Left ventricle myocardium superior (tissue), 1 donor: ENCODE data around the gene PTPRZ1. TPM values are rescaled to one million over a fixed set of nuclear protein-coding genes. Genes with fewer than 3 reads are reported as not detected.

ENCODE experiments used
- ATAC-seq: fragments of 200-7000 bp; cut with Tn5 transposase; one replicate; pipeline ENCODE4 v1.9.1; 2020; ENCODE audit warnings: mild to moderate bottlenecking, moderate library complexity
- DNase-seq: peaks from one replicate; pipeline ENCODE4 v3.0.0-alpha.2; 2020
- intact Hi-C: fragments of 100-400 bp; cut with micrococcal nuclease; formaldehyde crosslinking; loops from one replicate; pipeline ENCODE4 v1.11.0; 2022
- total RNA-seq: library from RNA; stranded (reverse); fragmentation: NEBNext Ultra II Directional; extraction: Animal tissue kit (Norgen Biotek cat#: 25700); gene quantifications from one replicate; pipeline ENCODE4 v1.2.1, GENCODE V29; 2021
- donor health status: DM: no; HTN: yes; CAD: no; lungs with severe emphysema.

Gene PTPRZ1
- total RNA-seq, 1 donor from 2014 or later = 0.72 TPM

GRCh38 chr7:121885166-121885920 is 12.4 kb downstream of the PTPRZ1 start:
- DNase-seq (no peak), ATAC-seq (no peak)

GRCh38 chr7:121887634-121888033 is 14.7 kb downstream of the PTPRZ1 start:
- DNase-seq = no peak
- ATAC-seq = no peak
- intact Hi-C loops = no loop called here

More at GRCh38 chr7:121885166-121885920, 12.4 kb downstream of the PTPRZ1 start:
- intact Hi-C loops = no loop called here

GRCh38 chr7:121890833-121891232 is 17.9 kb downstream of the PTPRZ1 start:
- ATAC-seq = no peak
- no peak for DNase-seq
- intact Hi-C loops = no loop called here

DNA sequence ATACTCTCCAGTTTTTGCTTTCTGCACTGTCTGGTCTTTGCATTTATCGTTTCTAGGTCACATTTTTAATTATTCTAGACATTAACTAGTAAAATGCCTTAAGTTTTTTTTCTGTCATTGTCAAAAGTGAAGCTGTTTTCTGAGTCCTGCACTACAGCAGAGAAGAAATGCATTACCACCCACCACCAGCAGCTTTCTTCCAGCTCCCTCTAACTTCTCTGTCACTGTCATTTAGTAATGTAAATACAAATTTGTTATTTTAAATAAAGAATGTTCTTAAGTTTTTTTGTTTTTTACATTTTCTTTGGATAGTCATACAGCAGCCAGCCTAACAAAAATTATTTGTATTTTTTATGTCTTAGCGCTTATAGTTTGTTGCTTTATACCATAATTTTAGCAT is 18.8 kb downstream of the PTPRZ1 start:
- DNase-seq (no peak), ATAC-seq (no peak)

GRCh38 chr7:121901026-121901425 is 28.1 kb downstream of the PTPRZ1 start:
- ATAC-seq (no peak), DNase-seq (no peak)
- intact Hi-C loops = no loop called here

More for the DNA sequence above, 18.8 kb downstream of the PTPRZ1 start:
- intact Hi-C loops = no loop called here

- intact Hi-C loops = no loop called here
- no peak for ATAC-seq
- no peak for DNase-seq
Observed at GRCh38 chr7:121904120-121904519, 31.2 kb downstream of the PTPRZ1 start.

GRCh38 chr7:121908042-121908441 is 35.1 kb downstream of the PTPRZ1 start:
- DNase-seq = no peak

DNA sequence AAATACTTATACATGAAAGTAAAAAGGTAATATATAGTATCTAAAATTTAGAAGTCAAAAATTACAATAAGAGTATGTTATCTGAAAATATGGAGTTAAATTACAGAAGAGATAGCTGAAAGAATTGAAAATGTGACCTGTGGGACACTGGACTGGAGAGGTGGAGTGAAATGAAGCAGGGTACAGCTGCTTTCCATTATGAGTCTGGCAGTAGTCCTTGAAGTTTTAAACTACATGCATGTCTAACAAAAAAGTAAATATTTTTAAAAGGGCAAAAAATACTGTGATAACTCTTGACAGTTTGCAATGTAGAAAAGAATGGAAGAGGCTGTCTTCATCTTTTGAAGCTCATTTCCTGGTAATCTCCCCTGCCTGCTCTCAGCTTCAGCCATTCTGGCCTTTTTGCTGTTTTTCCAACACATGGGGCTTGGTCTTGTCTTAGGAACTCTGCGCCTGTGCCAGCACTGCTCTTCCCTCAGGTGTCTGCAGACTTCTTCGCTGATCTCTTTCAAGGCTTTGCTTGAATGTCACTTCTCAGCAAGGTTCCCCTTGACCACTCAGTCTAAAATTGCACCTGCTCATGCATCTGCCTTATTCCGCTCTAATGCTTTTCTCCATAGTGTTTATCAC is 36.9 kb downstream of the PTPRZ1 start:
- ATAC-seq = no peak
- intact Hi-C loops = no loop called here
- no peak for DNase-seq

More at GRCh38 chr7:121908042-121908441, 35.1 kb downstream of the PTPRZ1 start:
- intact Hi-C loops = no loop called here
- ATAC-seq = no peak

DNA sequence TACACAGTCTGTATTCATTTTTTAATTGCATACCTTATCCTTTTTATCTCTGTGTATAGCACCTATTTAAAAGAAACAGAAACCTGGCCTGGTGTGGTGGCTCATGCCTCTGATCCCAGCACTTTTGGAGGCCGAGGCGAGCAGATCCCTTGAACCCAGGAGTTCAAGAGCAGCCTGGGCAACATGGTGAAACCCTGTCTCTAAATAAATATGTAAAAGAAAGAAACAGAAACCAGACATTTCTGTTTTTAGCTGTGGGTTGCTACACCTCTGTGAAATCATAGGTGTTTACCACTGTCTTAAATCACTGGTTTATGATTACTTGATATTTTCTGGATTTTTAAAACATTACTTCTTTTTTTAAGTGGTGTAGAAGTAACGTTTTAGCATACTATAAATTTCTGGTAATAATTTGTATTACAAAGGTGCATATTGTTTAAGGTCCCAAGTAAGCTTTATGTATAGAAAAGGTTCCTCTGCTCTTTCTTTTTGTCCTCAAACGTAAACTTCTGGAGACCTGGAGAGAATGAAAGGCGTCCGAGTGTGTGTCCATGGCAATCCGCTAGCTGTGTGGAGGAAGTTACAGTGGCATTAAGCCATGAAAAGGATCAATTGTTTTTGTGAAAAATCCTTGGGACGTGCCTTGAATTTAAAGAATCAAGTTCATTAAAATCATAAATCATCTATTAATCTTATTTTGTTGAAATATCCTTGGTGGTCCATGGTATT is 41.1 kb downstream of the PTPRZ1 start:
- DNase-seq (no peak), ATAC-seq (no peak)
- intact Hi-C loops = no loop called here

- DNase-seq (no peak), ATAC-seq (no peak)
- intact Hi-C loops = no loop called here
Observed at GRCh38 chr7:121914676-121915279, 41.8 kb downstream of the PTPRZ1 start.

GRCh38 chr7:121916211-121916610 is 43.2 kb downstream of the PTPRZ1 start:
- intact Hi-C loops = no loop called here
- no peak for ATAC-seq
- DNase-seq = no peak

DNA sequence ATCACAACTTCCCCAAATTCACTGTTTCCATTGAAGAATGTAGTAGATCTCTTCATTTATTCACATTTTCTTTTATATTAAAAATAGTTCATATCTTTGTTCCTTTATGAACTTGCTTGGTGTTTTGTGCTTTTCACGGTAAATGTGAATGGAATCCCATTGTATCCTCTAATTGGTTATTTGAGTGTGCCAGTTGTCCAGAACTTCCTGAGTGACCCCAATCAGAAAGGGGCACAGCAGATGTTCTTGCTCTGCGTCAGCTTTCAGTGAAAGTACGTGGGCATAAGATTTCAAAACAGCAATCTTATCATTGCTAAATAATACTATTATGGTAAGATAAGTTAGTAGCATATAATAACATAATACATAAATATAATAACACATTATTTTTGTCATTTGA is 47.0 kb downstream of the PTPRZ1 start:
- no peak for ATAC-seq
- DNase-seq = no peak
- intact Hi-C loops = no loop called here

GRCh38 chr7:121924269-121925186 is 51.6 kb downstream of the PTPRZ1 start:
- ATAC-seq = no peak
- intact Hi-C loops = no loop called here
- no peak for DNase-seq

DNA sequence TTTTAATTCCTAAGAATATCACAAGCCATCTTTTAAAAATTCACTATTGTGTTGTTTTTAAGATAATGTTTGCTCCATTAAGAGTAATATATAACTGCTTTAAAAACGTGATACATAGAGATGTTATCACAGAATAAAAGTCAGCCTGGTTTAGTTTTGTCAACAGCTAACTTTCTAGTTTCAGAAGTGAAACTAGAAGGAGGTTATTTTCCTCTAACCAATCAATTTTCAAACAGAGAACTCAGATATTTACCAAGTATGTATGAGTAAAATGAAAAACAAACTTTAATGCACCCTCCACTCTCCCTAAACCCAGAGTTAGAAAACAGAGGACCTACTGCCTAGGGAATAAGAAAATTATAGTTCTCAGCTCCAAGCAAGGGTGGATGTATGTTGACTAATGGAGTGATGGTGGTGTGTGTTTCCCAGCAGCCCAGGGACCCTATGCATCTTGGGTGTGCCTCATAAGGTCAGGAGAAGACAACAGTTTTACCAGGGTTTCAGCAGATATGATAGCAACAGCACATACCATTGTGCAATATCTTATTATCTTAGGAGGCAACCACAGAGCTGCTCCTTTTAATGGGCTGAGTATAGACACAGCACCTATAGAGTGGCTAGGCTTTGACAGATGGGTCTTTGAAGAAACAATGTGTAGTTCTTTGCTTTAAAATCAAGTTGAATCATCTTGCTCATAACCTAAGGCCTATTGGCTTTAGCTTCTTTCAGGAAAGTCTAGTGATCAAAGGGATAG is 58.4 kb downstream of the PTPRZ1 start:
- ATAC-seq (no peak), DNase-seq (no peak)
- intact Hi-C loops = no loop called here

- intact Hi-C loops = no loop called here
- ATAC-seq = no peak
Observed at GRCh38 chr7:121932768-121933167, 59.8 kb downstream of the PTPRZ1 start.

GRCh38 chr7:121936951-121937623 is 64.1 kb downstream of the PTPRZ1 start:
- intact Hi-C loops = no loop called here
- no peak for ATAC-seq
- no peak for DNase-seq

More at GRCh38 chr7:121932768-121933167, 59.8 kb downstream of the PTPRZ1 start:
- no peak for DNase-seq

- DNase-seq (no peak), ATAC-seq (no peak)
- intact Hi-C loops = no loop called here
Observed at GRCh38 chr7:121938429-121938996, 65.6 kb downstream of the PTPRZ1 start.
